Skin epidermis (tissue), 12 donors: ENCODE data around the gene FAAH.
"Not testable (repeated sequence)": the region's sequence is repeated elsewhere in the genome, so short reads cannot be mapped to it uniquely, and the experiment has no call there.

ENCODE experiments used
- H3K27ac ChIP-seq, 21 experiments: fragments of 200-600 bp; sonication (generic) in 11 of 21; one replicate each; pipeline ENCODE4 v1.5.0; 2020; ENCODE audit warnings: mild to moderate bottlenecking in 3 of 21, inconsistent platforms in 2 of 21, moderate library complexity in 2 of 21
- H3K4me3 ChIP-seq, 7 experiments: fragments of 200-600 bp; sonication (generic) in 2 of 7; one replicate each; pipeline ENCODE4 v1.5.0; 2020; ENCODE audit warnings: inconsistent platforms in 2 of 7, mild to moderate bottlenecking in 2 of 7, moderate library complexity in 1 of 7

Gene FAAH

DNA sequence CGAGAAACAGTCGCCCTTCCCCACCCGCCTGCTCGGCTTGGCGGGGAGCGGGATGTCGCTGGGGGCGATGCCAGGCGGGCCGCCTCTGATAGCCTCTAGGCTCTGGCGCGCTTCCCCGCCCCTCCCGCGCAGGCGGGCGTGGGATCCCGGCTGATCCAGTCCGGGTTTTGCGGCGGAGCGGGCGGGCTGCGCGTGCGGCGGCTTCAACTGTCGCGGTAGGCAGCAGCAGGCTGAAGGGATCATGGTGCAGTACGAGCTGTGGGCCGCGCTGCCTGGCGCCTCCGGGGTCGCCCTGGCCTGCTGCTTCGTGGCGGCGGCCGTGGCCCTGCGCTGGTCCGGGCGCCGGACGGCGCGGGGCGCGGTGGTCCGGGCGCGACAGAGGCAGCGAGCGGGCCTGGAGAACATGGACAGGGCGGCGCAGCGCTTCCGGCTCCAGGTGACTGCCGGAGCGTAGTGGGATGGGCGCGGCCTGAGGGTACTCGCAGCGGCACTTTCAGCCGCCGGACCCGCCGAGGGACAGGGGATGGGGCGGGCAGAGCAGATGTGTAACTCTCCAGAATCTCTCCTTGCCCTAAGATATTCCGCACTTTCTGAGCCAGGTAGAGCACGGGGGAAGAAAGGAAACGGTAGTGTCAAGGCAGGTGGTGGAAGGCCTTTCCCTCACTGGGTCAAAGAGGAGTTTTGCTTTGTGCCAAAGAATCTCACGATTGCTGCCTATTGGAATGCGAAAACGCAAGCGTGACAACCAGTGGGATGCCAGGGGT, at the start of gene FAAH:
Gene FAAH (plus strand): TSS at position 210 of the 764 bp plus-strand sequence. CDS start 32 bp downstream, at position 242.
- H3K27ac ChIP-seq: peak within 1 kb of the TSS in 7 of 21 experiments; percentile 2 to 83 (median 59)
- H3K4me3 ChIP-seq: peak within 1 kb of the TSS; percentile 16 to 66 (median 29)

DNA sequence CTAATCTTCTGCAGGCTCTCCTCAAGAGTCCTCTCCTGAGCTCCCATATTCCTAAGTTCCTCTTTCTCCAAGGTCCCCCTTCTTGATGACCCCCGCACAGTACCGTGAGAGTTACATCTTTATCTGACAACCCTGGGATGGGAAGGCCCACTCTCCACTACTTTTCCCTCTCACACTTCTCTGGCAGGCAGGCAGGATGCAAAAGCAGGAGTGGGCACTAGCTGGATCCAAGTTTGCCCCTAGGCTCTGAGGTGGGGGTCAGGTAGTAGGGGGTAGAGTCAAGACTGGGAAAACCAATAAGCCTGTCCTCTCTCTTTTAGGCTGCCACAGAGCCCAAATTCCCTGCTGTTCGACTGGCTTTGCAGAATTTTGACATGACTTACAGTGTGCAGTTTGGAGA, 49.6 kb upstream of the FAAH start:
- Histone ChIP-seq H3K27ac (peak overlapping the region in 1 of 21 experiments; percentile 88), H3K4me3 (no peak overlapping the region)

DNA sequence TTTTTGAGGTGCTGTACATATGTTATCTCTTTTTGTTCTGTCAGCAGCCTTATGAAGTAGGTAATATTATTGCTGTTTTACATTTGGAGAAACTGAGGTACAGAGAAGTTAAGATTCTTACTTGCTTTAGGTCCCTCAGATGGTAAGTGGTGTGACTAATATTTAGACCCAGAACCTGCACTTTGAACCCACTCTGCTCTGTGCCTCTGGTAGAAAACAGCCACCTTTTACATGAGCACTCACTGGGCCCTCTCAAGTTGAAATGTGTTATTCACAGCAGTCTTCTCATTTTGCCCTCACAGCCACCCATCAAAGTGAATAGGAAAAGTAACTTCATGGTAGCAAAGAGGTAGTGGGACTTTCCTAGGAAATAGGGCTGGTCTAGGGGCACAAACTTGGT, 48.8 kb upstream of the FAAH start:
- no peak overlapping the region for H3K4me3 ChIP-seq

DNA sequence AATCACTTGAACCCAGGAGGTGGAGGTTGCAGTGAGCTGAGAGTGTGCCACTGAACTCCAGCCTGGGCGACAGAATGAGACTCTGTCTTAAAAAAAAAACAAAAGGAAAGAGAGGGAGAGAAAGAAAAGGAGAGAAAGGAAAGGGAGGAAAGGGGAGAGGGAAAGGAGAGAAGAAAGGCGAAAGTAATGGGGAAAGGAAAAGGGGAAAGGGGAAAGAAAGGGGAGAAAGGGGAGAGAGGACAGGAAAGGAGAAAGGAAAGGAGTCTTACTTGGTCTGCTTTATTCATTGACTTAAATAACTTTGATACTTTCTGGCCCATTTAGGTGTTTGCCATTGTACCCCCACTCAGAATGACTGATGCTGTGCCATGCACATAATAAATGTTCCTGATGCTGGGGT, 41.8 kb upstream of the FAAH start:
- no peak overlapping the region for H3K4me3 ChIP-seq
- no peak overlapping the region for H3K27ac ChIP-seq

More for the DNA sequence above, 48.8 kb upstream of the FAAH start:
- peak overlapping the region in 1 of 21 experiments; percentile 26 for H3K27ac ChIP-seq

DNA sequence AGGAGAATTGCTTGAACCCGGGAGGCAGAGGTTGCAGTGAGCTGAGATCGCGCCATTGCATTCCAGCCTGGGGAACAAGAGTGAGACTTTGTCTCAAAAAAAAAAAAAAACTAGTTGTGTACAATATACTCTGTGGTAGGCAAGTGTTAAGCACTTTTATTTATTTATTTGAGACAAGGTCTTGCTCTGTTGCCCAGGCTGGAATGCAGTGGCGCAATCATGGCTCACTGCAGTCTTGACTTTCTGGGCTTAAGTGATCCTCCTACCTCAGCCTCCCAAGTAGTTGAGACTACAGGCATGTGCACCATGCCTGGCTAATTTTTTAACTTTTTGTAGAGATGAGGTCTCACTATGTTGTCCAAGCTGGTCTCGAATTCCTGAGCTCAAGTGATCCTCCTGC, 38.2 kb upstream of the FAAH start:
- H3K27ac ChIP-seq, H3K4me3 ChIP-seq: not testable (repeated sequence)

DNA sequence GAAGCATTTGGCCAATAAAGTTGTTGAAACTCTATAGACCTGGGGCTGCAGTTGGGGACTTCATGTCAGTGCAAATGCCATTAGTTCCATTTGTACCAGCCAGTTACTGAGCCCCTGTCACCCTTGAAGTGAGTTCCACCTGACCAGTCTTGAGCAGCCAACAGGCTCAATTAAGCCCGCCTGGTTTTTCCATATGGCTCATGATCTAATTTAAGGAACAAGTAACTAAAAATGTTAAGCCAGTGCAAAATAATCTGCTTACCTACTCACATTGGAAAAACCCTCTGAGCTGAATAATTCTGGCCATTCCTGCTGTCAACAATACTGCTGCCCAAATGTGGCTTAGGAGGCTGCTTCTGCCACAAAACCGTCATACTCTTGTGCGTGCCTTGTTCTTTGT, 32.0 kb upstream of the FAAH start:
- no peak overlapping the region for H3K27ac ChIP-seq
- no peak overlapping the region for H3K4me3 ChIP-seq

DNA sequence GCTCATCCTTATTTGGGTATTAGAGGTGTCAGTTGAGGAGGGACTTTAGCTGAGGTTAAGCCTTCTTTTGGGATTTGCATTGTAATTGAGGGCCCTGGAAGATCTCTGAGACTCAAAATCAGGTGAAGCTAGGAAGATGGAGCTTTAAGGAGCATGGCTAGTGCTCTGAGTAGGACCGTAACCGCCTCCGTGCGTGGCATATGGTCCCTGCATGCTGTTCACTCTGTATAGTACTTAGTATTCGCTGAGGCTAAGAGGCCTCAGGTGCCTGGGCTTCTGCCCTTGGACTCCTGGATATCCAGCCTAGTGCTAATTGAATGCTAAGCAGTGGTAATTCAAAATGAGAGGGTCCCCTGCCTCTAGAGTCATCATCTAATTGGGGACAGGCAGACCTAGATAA, 31.0 kb upstream of the FAAH start:
- no peak overlapping the region for H3K4me3 ChIP-seq
- no peak overlapping the region for H3K27ac ChIP-seq

DNA sequence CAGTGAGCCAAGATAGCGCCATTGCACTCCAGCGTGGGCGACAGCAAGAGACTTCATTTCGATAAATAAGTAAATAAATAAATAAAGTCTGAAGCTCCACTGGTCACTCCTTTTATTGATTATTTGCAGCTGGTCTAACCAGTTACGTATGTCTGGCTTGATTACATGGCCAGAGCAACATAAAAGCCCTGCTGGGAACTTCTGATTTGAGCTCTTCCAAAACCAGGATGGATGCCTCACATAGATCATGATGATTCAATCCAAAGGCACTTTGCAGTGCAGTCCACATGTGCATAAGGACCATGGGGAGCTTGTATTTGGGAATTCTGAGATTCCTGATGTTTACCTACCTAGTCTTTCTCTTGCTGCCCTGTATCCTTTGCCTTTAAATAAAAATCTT, 29.5 kb upstream of the FAAH start:
- no peak overlapping the region for H3K4me3 ChIP-seq
- H3K27ac ChIP-seq: no peak overlapping the region

DNA sequence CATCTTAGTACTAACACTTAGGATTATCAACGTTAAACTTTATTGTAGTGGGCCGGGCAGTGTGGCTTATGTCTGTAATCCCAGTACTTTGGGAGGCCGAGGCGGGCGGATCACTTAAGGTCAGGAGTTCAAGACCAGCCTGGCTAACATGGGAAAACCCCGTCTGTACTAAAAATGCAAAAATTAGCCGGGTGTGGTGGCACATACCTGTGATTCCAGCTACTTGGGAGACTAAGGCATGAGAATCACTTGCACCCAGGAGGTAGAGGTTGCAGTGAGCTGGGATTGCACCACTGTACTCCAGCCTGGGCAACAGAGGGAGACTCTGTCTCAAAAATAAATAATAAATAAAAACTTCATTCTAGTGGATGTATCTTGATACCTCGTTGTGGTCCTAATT, 28.3 kb upstream of the FAAH start:
- H3K27ac ChIP-seq, H3K4me3 ChIP-seq: not testable (repeated sequence)

DNA sequence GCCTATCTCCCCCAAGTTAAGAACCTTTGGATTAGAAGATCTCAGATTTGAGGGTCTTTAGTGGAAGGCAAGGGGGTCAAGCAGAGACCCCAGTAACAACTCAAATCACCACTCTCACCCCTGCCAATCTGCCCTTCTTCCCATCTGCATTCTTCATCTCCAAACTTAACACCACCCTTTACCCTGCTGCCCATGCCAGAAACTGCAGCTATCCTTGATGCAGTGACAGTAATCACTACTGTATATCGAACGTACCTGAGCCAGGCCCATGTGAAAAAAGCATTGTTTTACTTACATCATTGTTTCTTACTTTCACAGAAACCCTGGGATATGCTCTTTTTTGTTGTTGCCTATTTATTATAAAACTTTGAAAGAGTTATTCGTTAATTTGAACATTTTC, 27.0 kb upstream of the FAAH start:
- no peak overlapping the region for H3K27ac ChIP-seq
- no peak overlapping the region for H3K4me3 ChIP-seq

DNA sequence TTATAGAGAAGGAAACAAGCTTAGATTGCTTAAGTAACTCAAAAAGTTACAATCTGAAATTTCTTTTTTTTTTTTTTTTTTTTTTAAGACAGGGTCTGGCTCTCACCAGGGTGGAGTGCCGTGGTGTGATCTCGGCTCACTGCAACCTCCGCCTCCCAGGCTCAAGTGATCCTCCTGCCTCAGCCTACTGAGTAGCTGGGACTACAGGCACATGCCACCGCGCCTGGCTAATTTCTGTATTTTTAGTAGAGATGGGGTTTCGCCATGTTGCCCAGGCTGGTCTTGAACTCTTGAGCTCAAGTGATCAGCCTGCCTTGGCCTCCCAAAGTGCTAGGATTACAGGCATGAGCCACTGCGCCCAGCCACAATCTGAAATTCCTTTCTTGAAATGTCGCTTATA, 26.4 kb upstream of the FAAH start:
- not testable (repeated sequence) for H3K27ac ChIP-seq, H3K4me3 ChIP-seq

DNA sequence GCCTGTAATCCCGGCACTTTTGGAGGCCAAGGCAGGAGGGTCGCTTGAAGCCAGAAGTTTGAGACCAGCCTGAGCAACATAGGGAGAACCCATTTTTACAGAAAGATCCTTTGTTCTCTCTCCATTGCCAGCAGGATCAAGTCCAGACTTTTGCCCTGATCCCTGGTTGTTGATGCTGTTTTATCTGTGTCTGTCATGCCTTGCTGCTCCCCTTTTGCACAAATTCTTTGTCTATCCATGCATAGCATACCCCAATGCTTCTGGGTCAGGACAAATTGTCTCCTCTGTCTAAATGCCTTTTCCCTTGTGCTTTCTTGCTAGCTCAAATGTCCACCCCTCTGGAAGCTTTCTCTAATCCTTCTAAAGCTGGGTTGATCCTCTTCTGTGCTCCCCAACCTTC, 25.3 kb upstream of the FAAH start:
- H3K4me3 ChIP-seq: no peak overlapping the region
- no peak overlapping the region for H3K27ac ChIP-seq

DNA sequence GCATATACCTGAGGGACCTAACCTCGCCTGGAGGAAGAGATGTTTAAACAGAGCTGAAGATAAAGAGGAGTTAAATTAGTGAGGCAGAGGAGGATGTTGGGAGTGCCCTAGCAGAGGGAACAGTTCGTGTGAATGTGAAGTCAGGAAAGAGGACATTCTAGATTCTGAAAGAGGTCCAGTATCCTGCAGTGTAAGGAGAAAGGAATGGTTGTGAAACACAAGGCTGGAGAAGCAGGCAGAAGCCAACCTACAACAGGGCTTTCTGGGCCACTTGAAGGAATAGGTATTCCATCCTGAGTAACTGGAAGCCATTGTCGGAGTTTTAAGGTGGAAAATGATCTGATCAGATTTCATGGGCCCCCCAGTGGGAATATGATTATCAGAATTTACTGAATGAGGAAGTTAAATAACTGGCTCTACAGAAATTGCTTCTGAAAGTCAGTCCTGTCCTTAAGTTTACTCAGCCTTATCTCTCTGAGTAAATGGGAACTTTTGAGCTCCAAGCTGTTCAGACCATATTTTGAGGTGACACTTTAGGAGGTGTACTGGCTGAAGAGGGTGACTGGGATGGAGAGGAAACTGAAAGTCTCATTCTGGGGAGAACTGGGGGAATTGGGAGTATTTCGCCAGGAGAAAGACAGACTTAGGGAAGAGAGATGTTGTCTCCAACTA, 24.4 kb upstream of the FAAH start:
- H3K27ac ChIP-seq: no peak overlapping the region

DNA sequence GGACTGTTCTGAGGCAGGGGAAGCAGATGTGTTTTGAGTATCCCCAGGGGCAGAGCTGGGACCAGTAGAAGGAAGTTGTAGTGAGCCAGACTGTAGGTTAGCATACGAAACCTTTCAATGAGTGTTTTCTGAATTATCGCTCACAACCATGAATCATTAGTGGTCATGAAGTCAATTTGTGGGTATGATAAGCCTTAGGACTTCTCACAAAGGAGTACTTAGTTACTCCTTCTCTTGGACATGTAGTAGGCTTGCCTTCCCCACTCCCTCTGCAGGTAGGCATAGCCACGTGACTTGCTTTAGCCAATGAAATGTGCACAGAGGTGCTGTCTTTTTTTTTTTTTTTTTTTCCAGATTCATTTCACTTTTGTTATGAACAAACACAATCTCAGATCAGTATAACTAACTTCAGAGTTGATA, 23.9 kb upstream of the FAAH start:
- Histone ChIP-seq H3K27ac (no peak overlapping the region), H3K4me3 (no peak overlapping the region)

More for the DNA sequence above, 24.4 kb upstream of the FAAH start:
- no peak overlapping the region for H3K4me3 ChIP-seq

DNA sequence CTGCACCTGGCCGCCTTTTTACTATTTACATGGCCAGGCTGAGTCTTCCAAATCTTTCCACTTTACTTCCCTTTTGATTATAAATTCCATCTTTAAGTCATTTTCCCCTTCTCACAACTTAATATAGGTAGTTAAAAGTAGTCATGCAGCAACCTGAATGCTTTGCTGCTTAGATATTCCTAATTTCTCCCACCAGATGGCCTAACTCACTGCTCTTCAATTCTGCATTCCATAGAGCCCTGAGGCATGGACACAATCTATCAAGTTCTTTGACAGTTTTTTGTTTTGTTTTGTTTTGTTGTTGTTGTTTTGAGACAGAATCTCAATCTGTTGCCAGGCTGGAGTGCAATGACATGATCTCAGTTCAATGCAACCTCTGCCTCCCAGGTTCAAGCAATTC, 21.7 kb upstream of the FAAH start:
- H3K27ac ChIP-seq: no peak overlapping the region
- H3K4me3 ChIP-seq: no peak overlapping the region

DNA sequence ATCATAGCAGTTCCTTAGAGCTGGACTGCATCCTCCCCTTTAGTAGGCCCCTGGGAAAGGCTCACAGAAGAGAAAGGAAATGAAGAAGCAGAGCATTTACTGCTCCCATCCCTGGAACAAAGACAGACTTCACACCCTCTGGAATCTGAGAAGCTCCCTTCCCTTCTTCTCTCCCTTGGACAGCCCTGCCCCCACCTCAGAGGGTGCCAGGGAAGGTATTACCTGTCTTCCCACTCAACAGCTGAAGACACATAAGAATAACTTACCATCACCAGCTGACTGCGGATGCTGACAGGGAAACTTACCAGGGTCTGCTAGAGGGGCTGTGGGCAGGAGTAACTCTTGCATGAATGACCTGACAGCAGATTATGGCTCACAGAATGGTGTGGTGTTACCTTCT, 14.1 kb upstream of the FAAH start:
- no peak overlapping the region for H3K4me3 ChIP-seq
- H3K27ac ChIP-seq: no peak overlapping the region

DNA sequence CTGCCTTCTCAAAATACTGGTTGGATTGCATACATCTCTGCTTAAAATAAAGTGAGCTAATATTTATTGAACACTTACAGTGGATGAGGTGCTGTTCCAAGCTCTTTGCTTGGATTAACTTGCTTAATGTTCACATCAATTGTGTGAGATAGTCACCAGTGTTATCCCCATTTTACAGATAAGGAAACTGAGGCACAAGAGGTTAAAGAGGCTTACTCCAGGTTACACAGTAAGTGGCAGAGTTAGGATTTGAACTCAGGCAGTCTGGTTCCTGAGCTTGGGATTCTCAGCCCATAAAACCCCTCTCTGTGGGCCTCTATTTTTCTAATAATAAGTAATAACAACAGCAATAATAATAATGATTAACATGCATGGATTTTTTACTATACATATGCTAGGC, 13.6 kb upstream of the FAAH start:
- no peak overlapping the region for H3K27ac ChIP-seq
- H3K4me3 ChIP-seq: no peak overlapping the region

DNA sequence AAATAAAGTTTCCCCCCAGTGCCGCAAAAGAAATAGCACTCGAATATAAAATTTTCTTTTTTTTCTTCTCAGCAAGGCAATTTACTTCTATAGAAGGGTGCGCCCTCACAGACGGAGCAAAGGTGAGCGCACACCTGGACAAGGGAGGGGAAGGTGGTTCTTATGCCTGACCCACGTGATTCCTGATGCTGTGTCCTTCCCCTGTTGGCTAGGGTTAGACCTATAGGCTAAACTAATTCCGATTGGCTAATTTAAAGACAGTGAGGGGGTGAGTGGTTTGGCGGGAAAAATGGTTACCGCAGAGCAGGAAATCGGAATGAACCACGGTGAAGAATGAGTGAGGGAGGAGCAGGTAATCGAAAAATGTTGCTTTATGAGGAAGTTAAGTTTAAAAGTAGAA, 607 bp upstream of the FAAH start:
- H3K4me3 ChIP-seq: peak overlapping the region in 1 of 7 experiments; percentile 66

DNA sequence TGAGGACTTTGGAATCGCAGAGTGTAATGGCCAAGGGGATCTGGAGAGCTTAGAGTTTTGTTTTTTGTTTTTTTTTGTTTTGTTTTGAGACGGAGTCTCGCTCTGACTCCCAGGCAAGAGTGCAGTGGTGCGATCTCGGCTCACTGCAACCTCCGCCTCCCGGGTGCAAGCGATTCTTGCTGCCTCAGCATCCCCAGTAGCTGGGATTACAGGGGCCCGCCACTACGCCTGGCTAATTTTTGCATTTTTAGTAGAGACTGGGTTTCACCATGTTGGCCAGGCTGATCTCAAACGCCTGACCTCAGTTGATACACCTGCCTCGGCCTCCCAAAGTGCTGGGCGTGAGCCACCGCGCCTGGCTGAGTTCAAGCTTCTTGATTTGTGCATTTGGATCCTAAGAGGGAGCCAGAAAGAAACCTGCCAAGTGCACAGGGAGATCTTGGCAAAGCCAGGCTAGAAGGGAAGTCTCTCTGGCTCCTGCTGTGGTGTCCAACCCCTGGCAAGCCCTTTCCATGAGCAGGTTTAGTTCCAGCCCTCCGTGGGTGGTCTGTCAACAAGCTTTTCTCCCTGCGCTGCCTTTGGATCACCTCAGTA, 852 bp downstream of the FAAH start:
- H3K27ac ChIP-seq: peak overlapping the region in 4 of 21 experiments; percentile 42 to 83 (median 64)

More for the DNA sequence above, 607 bp upstream of the FAAH start:
- no peak overlapping the region for H3K27ac ChIP-seq

DNA sequence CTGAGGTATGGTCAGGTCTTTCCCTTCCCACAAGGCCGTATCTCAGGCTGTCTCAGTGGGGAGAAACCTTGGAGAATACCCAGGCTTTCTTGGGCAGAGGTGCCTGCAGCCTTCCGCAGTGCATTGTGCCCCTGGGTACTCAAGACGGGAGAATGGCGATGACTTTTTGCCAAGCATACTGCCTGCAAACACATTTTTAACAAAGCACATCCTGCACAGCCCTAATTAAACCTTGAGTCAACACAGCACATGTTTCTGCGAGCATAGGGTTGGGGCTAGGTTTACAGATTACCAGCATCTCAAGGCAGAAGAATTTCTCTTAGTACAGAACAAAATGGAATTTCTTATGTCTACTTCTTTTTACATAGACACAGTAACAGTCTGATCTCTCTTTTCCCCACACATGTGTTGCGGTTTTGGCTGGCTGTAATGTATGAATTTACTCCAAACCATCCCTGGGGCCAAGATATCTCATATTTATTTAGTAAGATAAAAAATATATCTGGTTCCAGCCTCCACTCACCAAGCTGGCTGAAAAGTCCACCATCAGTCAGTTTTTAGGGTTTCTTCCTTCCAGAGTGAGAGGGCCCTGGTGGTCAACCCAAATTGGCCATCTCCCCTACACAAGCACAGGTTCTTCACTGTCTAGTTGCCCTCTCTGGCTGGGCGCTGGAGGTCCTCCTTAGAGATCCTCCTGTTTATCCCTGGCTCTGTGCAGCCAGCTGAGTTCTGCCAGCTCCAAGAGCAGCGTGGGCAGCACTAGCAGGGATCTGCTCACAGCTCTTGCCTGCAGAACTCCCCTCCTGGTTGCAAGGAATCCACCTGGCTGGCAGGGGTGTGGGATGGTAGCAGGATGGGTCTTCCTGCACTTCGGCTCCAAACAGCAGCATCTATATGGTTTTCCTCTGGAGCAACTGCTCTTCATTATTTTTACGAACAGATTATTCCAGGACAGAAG, 2.6 kb downstream of the FAAH start:
- no peak overlapping the region for H3K4me3 ChIP-seq
- peak overlapping the region in 2 of 21 experiments; percentile 42 to 83 for H3K27ac ChIP-seq

More for the DNA sequence above, 852 bp downstream of the FAAH start:
- peak overlapping the region; percentile 16 to 66 (median 29) for H3K4me3 ChIP-seq
